HEK293 (cell line): ENCODE results near the gene NNT.

Experiments
- CTCF ChIP-seq: fragments of 450-650 bp; formaldehyde crosslinking; IDR thresholded peaks from 2 replicates; pipeline ENCODE4 v1.5.1; 2016; ENCODE audit warnings: missing biosample characterization, missing genetic modification characterization
- ZBTB7A ChIP-seq: fragments of 450-650 bp; formaldehyde crosslinking; IDR thresholded peaks from 2 replicates; pipeline ENCODE4 v1.5.1; 2016; ENCODE audit warnings: low read depth, missing biosample characterization, missing genetic modification characterization

GRCh38 chr5:43693411-43693810, 90.4 kb downstream of the NNT start:
- TF ChIP-seq ZBTB7A (tag by site-specific recombination) (no peak), CTCF (no peak)
